Central memory CD8-positive, alpha-beta T cell (primary cell): ENCODE measurements around the gene KREMEN1.
"Not testable (repeated sequence)": the region's sequence is repeated elsewhere in the genome, so short reads cannot be mapped to it uniquely, and the experiment has no call there.

Experiments
- ATAC-seq: fragments of 150-1000 bp; cut with Tn5 transposase; replicated peaks from 2 replicates; pipeline ENCODE4 v1.10.0; 2022; ENCODE audit warnings: mild to moderate bottlenecking, moderate FRiP score, moderate number of reproducible peaks; ENCODE audit not compliant: poor library complexity, severe bottlenecking; ENCODE audit errors: extremely low read depth
- DNase-seq, 2 donors: peaks; one replicate each; pipeline ENCODE4 v3.0.0; 2021; ENCODE audit warnings: low spot score in 2 of 2
- H3K27ac Mint-ChIP-seq: one replicate; pipeline ENCODE4 v1.8.0; 2022; ENCODE audit warnings: low read depth, mild to moderate bottlenecking, moderate library complexity, mixed read lengths
- H3K27me3 Mint-ChIP-seq: one replicate; pipeline ENCODE4 v1.8.0; 2022; ENCODE audit warnings: mixed read lengths
- H3K36me3 Mint-ChIP-seq: one replicate; pipeline ENCODE4 v1.8.0; 2022; ENCODE audit warnings: mild to moderate bottlenecking, moderate library complexity, mixed read lengths; ENCODE audit not compliant: insufficient read depth
- H3K4me1 Mint-ChIP-seq: one replicate; pipeline ENCODE4 v1.8.0; 2022; ENCODE audit warnings: mixed read lengths
- H3K4me3 Mint-ChIP-seq: one replicate; pipeline ENCODE4 v1.8.0; 2022; ENCODE audit warnings: mild to moderate bottlenecking, moderate library complexity, mixed read lengths
- H3K9me3 Mint-ChIP-seq: one replicate; pipeline ENCODE4 v1.8.0; 2022; ENCODE audit warnings: mixed read lengths

Gene KREMEN1

GRCh38 chr22:29108137-29108536 is 35.3 kb downstream of the KREMEN1 start:
- no peaks in the 10 kb centered on the region for H3K9me3 Mint-ChIP-seq
- DNase-seq (no peak), ATAC-seq (no peak)
- H3K36me3 Mint-ChIP-seq = no peaks in the 10 kb centered on the region
- H3K4me3 Mint-ChIP-seq = no peak overlapping the region
- peaks cover 29% of the 10 kb centered on the region for H3K27me3 Mint-ChIP-seq
- H3K4me1 Mint-ChIP-seq = no peaks in the 10 kb centered on the region
- no peak overlapping the region for H3K27ac Mint-ChIP-seq

- Mint-ChIP-seq H3K4me3 (no peak overlapping the region), H3K36me3 (no peaks in the 10 kb centered on the region), H3K27me3 (peaks cover 44% of the 10 kb centered on the region), H3K27ac (no peak overlapping the region), H3K4me1 (no peaks in the 10 kb centered on the region), H3K9me3 (no peaks in the 10 kb centered on the region)
- DNase-seq (no peak), ATAC-seq (no peak)
Measured at GRCh38 chr22:29109822-29110221, 37.0 kb downstream of the KREMEN1 start.

GRCh38 chr22:29110946-29111345 is 38.1 kb downstream of the KREMEN1 start:
- no peaks in the 10 kb centered on the region for H3K4me1 Mint-ChIP-seq
- DNase-seq = no peak
- H3K9me3 Mint-ChIP-seq = no peaks in the 10 kb centered on the region
- H3K27ac Mint-ChIP-seq = no peak overlapping the region
- no peak overlapping the region for H3K4me3 Mint-ChIP-seq
- H3K27me3 Mint-ChIP-seq = peaks cover 55% of the 10 kb centered on the region
- H3K36me3 Mint-ChIP-seq = no peaks in the 10 kb centered on the region
- no peak for ATAC-seq

GRCh38 chr22:29112121-29112520 is 39.3 kb downstream of the KREMEN1 start:
- no peak overlapping the region for H3K4me3 Mint-ChIP-seq
- H3K27ac Mint-ChIP-seq = no peak overlapping the region
- H3K9me3 Mint-ChIP-seq = no peaks in the 10 kb centered on the region
- H3K36me3 Mint-ChIP-seq = no peaks in the 10 kb centered on the region
- peaks cover 67% of the 10 kb centered on the region for H3K27me3 Mint-ChIP-seq
- no peaks in the 10 kb centered on the region for H3K4me1 Mint-ChIP-seq
- ATAC-seq (no peak), DNase-seq (no peak)

GRCh38 chr22:29112681-29113080 is 39.8 kb downstream of the KREMEN1 start:
- DNase-seq (no peak), ATAC-seq (no peak)
- Mint-ChIP-seq H3K27me3 (peaks cover 72% of the 10 kb centered on the region), H3K4me3 (no peak overlapping the region), H3K27ac (no peak overlapping the region), H3K36me3 (no peaks in the 10 kb centered on the region), H3K4me1 (no peaks in the 10 kb centered on the region), H3K9me3 (no peaks in the 10 kb centered on the region)

GRCh38 chr22:29113319-29113718 is 40.5 kb downstream of the KREMEN1 start:
- Mint-ChIP-seq H3K27ac (no peak overlapping the region), H3K36me3 (no peaks in the 10 kb centered on the region), H3K27me3 (peaks cover 77% of the 10 kb centered on the region), H3K9me3 (no peaks in the 10 kb centered on the region), H3K4me1 (no peaks in the 10 kb centered on the region), H3K4me3 (no peak overlapping the region)
- DNase-seq (no peak), ATAC-seq (no peak)

- Mint-ChIP-seq H3K4me1 (no peaks in the 10 kb centered on the region), H3K9me3 (no peaks in the 10 kb centered on the region)
Measured at GRCh38 chr22:29114392-29114791, 41.6 kb downstream of the KREMEN1 start.

GRCh38 chr22:29115682-29116288 is 43.0 kb downstream of the KREMEN1 start:
- DNase-seq = no peak
- peaks cover 5% of the 10 kb centered on the region for H3K4me1 Mint-ChIP-seq
- peaks cover 76% of the 10 kb centered on the region for H3K27me3 Mint-ChIP-seq
- H3K36me3 Mint-ChIP-seq = peaks cover 7% of the 10 kb centered on the region
- H3K4me3 Mint-ChIP-seq = no peak overlapping the region
- peaks cover 6% of the 10 kb centered on the region for H3K9me3 Mint-ChIP-seq
- ATAC-seq = no peak
- H3K27ac Mint-ChIP-seq = no peak overlapping the region

More at GRCh38 chr22:29114392-29114791, 41.6 kb downstream of the KREMEN1 start:
- Mint-ChIP-seq H3K36me3 (no peaks in the 10 kb centered on the region), H3K27me3 (peaks cover 77% of the 10 kb centered on the region), H3K27ac (no peak overlapping the region), H3K4me3 (no peak overlapping the region)
- DNase-seq (no peak), ATAC-seq (no peak)

GRCh38 chr22:29116397-29117123 is 43.7 kb downstream of the KREMEN1 start:
- peaks cover 5% of the 10 kb centered on the region for H3K4me1 Mint-ChIP-seq
- no peak overlapping the region for H3K4me3 Mint-ChIP-seq
- ATAC-seq (peak; percentile 67), DNase-seq (no peak)
- H3K36me3 Mint-ChIP-seq = peaks cover 7% of the 10 kb centered on the region
- peaks cover 73% of the 10 kb centered on the region for H3K27me3 Mint-ChIP-seq
- no peak overlapping the region for H3K27ac Mint-ChIP-seq
- H3K9me3 Mint-ChIP-seq = peaks cover 6% of the 10 kb centered on the region

- peaks cover 6% of the 10 kb centered on the region for H3K9me3 Mint-ChIP-seq
- ATAC-seq = no peak
- H3K27ac Mint-ChIP-seq = no peak overlapping the region
- peaks cover 7% of the 10 kb centered on the region for H3K36me3 Mint-ChIP-seq
- H3K4me3 Mint-ChIP-seq = no peak overlapping the region
- H3K4me1 Mint-ChIP-seq = peaks cover 5% of the 10 kb centered on the region
- peaks cover 73% of the 10 kb centered on the region for H3K27me3 Mint-ChIP-seq
- DNase-seq = no peak
Measured at GRCh38 chr22:29117799-29118477, 45.1 kb downstream of the KREMEN1 start.

GRCh38 chr22:29120098-29120912 is 47.5 kb downstream of the KREMEN1 start:
- H3K9me3 Mint-ChIP-seq, ATAC-seq, DNase-seq, H3K36me3 Mint-ChIP-seq, H3K4me1 Mint-ChIP-seq: not testable (repeated sequence)
- peak overlapping the region; percentile 90 for H3K27ac Mint-ChIP-seq
- peak overlapping the region; percentile 6 for H3K4me3 Mint-ChIP-seq
- peaks cover 54% of the 10 kb centered on the region for H3K27me3 Mint-ChIP-seq

GRCh38 chr22:29121124-29121523 is 48.3 kb downstream of the KREMEN1 start:
- no peak for DNase-seq
- Mint-ChIP-seq H3K4me3 (no peak overlapping the region), H3K36me3 (peaks cover 7% of the 10 kb centered on the region), H3K9me3 (peaks cover 6% of the 10 kb centered on the region), H3K27me3 (peaks cover 46% of the 10 kb centered on the region), H3K4me1 (peaks cover 5% of the 10 kb centered on the region), H3K27ac (no peak overlapping the region)
- ATAC-seq = no peak
